ENCODE results near the gene ZFYVE19. TPM values are rescaled to one million over a fixed set of nuclear protein-coding genes. Genes with fewer than 3 reads are reported as not detected.

The ZFYVE19 gene
- total and polyA plus RNA-seq, 2 of the 13 experiments (the other 11 are each of a cell fraction or from before 2014, with no cell fraction given), result 23.3 to 44.0 TPM

GRCh38 chr15:40763801-40764628 is 42.9 kb upstream of the ZFYVE19 start, which contains the start of gene GCHFR (continued):
- no peak for TF ChIP-seq ZNF281 (CRISPR knock-in tag; IDR thresholded peaks at IDR 0.05; ENCODE audit: borderline replicate concordance)
- peak; percentile 38; the same call in 1 of the 2 replicates for TF ChIP-seq ZNF12 (CRISPR knock-in tag; IDR thresholded peaks at IDR 0.05)
- peak; percentile 89 for TF ChIP-seq PAXIP1 (CRISPR knock-in tag; conservative IDR thresholded peaks at IDR 0.05)
- TF ChIP-seq AHDC1 (CRISPR knock-in tag; IDR thresholded peaks at IDR 0.05; ENCODE audit: borderline replicate concordance), result no peak
- no peak for TF ChIP-seq ZNF557 (CRISPR knock-in tag; IDR thresholded peaks at IDR 0.05)
- no peak for TF ChIP-seq ZNF383 (CRISPR knock-in tag; IDR thresholded peaks at IDR 0.05; ENCODE audit: borderline replicate concordance)
- no peak for TF ChIP-seq HOMEZ (CRISPR knock-in tag; IDR thresholded peaks at IDR 0.05; ENCODE audit: low read depth)
- TF ChIP-seq LBX2 (CRISPR knock-in tag; IDR thresholded peaks at IDR 0.05; ENCODE audit: borderline replicate concordance), result peak; percentile 78; the same call in 1 of the 2 replicates
- TF ChIP-seq ZNF629 (CRISPR knock-in tag; conservative IDR thresholded peaks at IDR 0.05), result no peak; the same call in 1 of the 2 replicates
- TF ChIP-seq FLYWCH1 (CRISPR knock-in tag; IDR thresholded peaks at IDR 0.05), result no peak
- no peak for TF ChIP-seq SMYD3 (CRISPR knock-in tag; IDR thresholded peaks at IDR 0.05)

Data from HepG2 (cell line).